Activated T-cell treated with anti-CD3 and anti-CD28 coated beads for 4 hours (primary cell): ENCODE measurements around the gene PACSIN1.

Experiments
- DNase-seq: peaks from one replicate; pipeline ENCODE4 v3.0.0-alpha.2; 2020

Gene PACSIN1

GRCh38 chr6:34465531-34466241 is at the start of gene PACSIN1:
PACSIN1 (plus strand) TSS chr6:34466076; CDS start chr6:34526306, 60,230 bp downstream.
- DNase-seq, result no peak

- no peak for DNase-seq
These were observed 49.0 kb upstream of the PACSIN1 start for GRCh38 chr6:34416877-34417371.

- no peak for DNase-seq
These were observed 47.5 kb upstream of the PACSIN1 start for GRCh38 chr6:34418367-34418766.

GRCh38 chr6:34423254-34423653 is 42.6 kb upstream of the PACSIN1 start:
- DNase-seq, result no peak

GRCh38 chr6:34424200-34425131 is 41.4 kb upstream of the PACSIN1 start:
- no peak for DNase-seq

- no peak for DNase-seq
These were observed 40.8 kb upstream of the PACSIN1 start for GRCh38 chr6:34425132-34425497.

GRCh38 chr6:34425498-34426410 is 40.1 kb upstream of the PACSIN1 start, which contains the start of gene RPS10:
RPS10 (minus strand) TSS chr6:34426069; CDS start chr6:34425221, 848 bp downstream.
- peak; percentile 89 for DNase-seq

GRCh38 chr6:34435916-34436315 is 30.0 kb upstream of the PACSIN1 start:
- no peak for DNase-seq

- no peak for DNase-seq
These were observed 28.9 kb upstream of the PACSIN1 start for GRCh38 chr6:34436803-34437643.

- DNase-seq, result no peak
These were observed 28.3 kb upstream of the PACSIN1 start for GRCh38 chr6:34437644-34437970.

GRCh38 chr6:34438705-34439104 is 27.2 kb upstream of the PACSIN1 start:
- DNase-seq, result no peak

GRCh38 chr6:34439442-34439841 is 26.4 kb upstream of the PACSIN1 start:
- DNase-seq, result no peak

GRCh38 chr6:34441526-34441925 is 24.4 kb upstream of the PACSIN1 start:
- DNase-seq, result no peak

GRCh38 chr6:34445313-34445860 is 20.5 kb upstream of the PACSIN1 start:
- DNase-seq, result no peak

- DNase-seq, result no peak
These were observed 18.5 kb upstream of the PACSIN1 start for GRCh38 chr6:34447386-34447785.

- no peak for DNase-seq
These were observed 18.0 kb upstream of the PACSIN1 start for GRCh38 chr6:34447910-34448309.

- DNase-seq, result no peak
These were observed 14.7 kb upstream of the PACSIN1 start for GRCh38 chr6:34451192-34451591.

GRCh38 chr6:34455831-34456230 is 10.0 kb upstream of the PACSIN1 start:
- DNase-seq, result no peak

GRCh38 chr6:34457382-34457741 is 8.5 kb upstream of the PACSIN1 start:
- no peak for DNase-seq

- no peak for DNase-seq
These were observed 7.8 kb upstream of the PACSIN1 start for GRCh38 chr6:34457742-34458735.
